Measurements from ENCODE around the gene TRIM67. TPM values are rescaled to one million over a fixed set of nuclear protein-coding genes. Genes with fewer than 3 reads are reported as not detected.
A peak's percentile ranks its signal among the peaks of the same experiment; 100 is the strongest.

The TRIM67 gene
- total and polyA plus RNA-seq, 9 of the 15 experiments (the other 6 are each of a cell fraction or from before 2014, with no cell fraction given): 0.04 to 0.60 (median 0.31) TPM

GRCh38 chr1:231201979-231202633 is 40.2 kb downstream of the TRIM67 start (continued):
- no peak for TF ChIP-seq THAP7 (CRISPR knock-in tag; IDR thresholded peaks at IDR 0.05)
- TF ChIP-seq JUND (IDR thresholded peaks at IDR 0.05; ENCODE audit: borderline replicate concordance, low read depth, low read length): peak; percentile 69; the same call in 1 of the 2 replicates
- TF ChIP-seq JUND (tag; IDR thresholded peaks at IDR 0.05; ENCODE audit: borderline replicate concordance, low read depth, low read length): peak; percentile 28; the same call in 1 of the 3 replicates
- TF ChIP-seq TOE1 (IDR thresholded peaks at IDR 0.05; ENCODE audit: borderline replicate concordance): peak; percentile 78; the same call in 1 of the 2 replicates
- TF ChIP-seq TOE1 (CRISPR knock-in tag; IDR thresholded peaks at IDR 0.05; ENCODE audit: borderline replicate concordance, low read depth): no peak
- TF ChIP-seq ZNF277 (CRISPR knock-in tag; IDR thresholded peaks at IDR 0.05; ENCODE audit: borderline replicate concordance): no peak
- TF ChIP-seq CTBP1 (IDR thresholded peaks at IDR 0.05; ENCODE audit: borderline replicate concordance): peak; percentile 47
- peak; percentile 21; the same call in 1 of the 2 replicates for TF ChIP-seq BHLHE40 (IDR thresholded peaks at IDR 0.05; ENCODE audit: low read length)
- TF ChIP-seq ZNF311 (CRISPR knock-in tag; IDR thresholded peaks at IDR 0.05): peak; percentile 31; the same call in 1 of the 2 replicates
- TF ChIP-seq NR2C1 (IDR thresholded peaks at IDR 0.05): no peak
- 0 out of 2 replicates have a peak, but pooled peaks have one; percentile 29 for TF ChIP-seq NR2C1 (tag; IDR thresholded peaks at IDR 0.05)
- TF ChIP-seq ARID3A (IDR thresholded peaks at IDR 0.05; ENCODE audit: borderline replicate concordance, low read depth, low read length): 0 out of 2 replicates have a peak, but pooled peaks have one; percentile 21
- no peak; the same call in 1 of the 2 replicates for TF ChIP-seq SMARCA4 (IDR thresholded peaks at IDR 0.05)
- TF ChIP-seq ZNF512 (tag; IDR thresholded peaks at IDR 0.05): peak; percentile 35; the same call in 1 of the 2 replicates
- TF ChIP-seq CEBPB (tag; IDR thresholded peaks at IDR 0.05): peak; percentile 83
- no peak for TF ChIP-seq RREB1 (CRISPR knock-in tag; IDR thresholded peaks at IDR 0.05)

Measured in K562 (cell line).